Inferior parietal cortex (tissue), 1 donor: ENCODE results near the gene ABHD2.
"Not testable (repeated sequence)": the region's sequence is repeated elsewhere in the genome, so short reads cannot be mapped to it uniquely, and the experiment has no call there.

Experiments
- DNase-seq: peaks from one replicate; pipeline ENCODE4 v3.0.0-alpha.2; 2016; ENCODE audit errors: extremely low spot score

ABHD2 gene, protein sequence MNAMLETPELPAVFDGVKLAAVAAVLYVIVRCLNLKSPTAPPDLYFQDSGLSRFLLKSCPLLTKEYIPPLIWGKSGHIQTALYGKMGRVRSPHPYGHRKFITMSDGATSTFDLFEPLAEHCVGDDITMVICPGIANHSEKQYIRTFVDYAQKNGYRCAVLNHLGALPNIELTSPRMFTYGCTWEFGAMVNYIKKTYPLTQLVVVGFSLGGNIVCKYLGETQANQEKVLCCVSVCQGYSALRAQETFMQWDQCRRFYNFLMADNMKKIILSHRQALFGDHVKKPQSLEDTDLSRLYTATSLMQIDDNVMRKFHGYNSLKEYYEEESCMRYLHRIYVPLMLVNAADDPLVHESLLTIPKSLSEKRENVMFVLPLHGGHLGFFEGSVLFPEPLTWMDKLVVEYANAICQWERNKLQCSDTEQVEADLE

DNA sequence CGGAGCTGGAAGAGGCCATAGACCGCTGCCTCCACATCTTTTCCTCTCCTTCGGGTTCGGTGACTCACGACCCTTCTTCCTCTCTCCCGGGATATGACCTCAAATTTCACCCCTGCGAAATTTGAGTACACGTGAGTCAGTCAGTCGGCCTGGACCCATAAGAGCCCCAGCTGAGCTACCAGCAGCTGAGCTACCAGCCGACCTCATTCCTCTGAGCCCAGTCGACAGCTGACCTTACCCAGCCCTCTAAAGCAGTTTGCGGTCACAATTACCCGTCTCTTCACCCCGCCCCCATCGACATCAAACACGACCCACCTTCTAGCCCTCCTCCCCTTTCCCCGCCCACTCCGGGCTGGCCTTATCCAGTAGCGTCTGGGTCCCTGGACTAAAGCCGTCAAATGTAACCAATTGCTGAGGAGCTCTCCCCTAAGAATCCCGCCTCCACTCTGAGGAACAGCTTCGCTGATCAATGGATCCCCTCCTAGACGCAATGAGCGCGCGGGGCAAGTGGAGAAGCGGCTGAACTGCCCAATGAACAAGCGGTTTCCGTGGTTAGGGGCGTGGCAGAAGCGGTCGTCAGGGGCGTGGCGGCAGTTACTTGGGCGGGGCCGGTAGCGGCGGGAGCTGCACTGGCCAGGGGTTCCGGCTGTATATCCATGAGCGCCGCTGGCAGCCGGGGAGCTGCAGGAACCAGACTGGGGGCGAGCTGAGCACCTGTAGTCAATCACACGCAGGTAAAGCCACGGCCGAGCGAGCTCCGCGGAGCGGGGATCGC, at the start of gene ABHD2:
Gene ABHD2 (plus strand): TSS at position 627 of the 775 bp plus-strand sequence. CDS start 27,872 bp downstream, outside the sequence.
- peak; percentile 100 for DNase-seq

DNA sequence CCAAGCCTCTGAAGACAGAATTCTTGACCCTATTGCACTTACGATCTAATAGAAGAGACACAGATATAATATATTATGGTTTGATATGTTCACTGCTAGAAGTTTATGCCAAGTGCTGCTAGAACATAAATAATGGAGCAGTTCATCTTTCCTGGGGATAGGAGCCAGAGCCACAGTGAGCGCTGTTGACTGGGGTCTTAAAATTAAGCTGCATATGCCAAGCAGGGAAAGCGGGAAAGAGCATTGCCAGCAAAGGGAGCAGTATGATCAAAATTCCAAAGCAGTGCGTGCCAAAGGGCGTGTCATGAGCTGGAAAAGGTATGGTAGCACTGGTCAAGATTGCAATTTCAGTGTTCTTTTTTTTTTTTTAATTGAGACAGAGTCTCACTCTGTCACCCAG, 49.1 kb upstream of the ABHD2 start:
- no peak for DNase-seq

DNA sequence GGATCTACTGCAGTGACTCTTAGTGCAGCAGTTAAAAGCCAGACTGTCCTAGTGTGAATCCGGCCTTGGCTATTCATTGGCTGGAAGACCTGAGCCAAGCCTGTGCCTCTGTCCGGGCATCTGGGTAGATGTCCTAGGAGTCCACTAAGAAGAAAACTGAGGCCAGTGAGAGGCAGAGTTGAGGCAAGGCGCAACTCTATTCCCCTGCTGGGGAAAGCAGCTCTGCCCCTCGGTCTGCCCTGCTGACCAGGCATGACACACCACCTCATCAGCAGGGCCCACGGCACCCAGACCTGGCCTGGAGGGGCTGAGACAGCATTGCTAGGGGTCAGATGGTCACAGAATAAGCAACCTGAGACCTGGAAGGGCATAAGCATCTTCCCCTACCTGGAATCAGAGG, 46.7 kb upstream of the ABHD2 start:
- no peak for DNase-seq

DNA sequence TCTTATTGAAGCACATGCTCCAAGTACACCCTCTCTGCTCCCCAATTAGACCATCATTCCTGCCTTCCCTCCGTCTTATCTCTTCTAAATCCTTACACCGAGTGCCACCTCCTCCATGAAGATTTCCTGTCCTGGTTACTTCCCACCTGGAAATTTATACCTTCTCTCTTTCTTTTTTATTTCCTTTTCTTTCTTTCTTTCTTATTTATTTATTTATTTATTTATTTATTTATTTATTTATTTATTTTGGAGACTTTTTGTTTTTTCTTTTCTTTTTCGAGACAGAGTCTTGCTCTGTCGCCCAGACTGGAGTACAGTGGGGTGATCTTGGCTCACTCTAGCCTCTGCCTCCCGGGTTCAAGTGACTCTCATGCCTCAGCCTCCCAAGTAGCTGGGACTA, 45.9 kb upstream of the ABHD2 start:
- no peak for DNase-seq

DNA sequence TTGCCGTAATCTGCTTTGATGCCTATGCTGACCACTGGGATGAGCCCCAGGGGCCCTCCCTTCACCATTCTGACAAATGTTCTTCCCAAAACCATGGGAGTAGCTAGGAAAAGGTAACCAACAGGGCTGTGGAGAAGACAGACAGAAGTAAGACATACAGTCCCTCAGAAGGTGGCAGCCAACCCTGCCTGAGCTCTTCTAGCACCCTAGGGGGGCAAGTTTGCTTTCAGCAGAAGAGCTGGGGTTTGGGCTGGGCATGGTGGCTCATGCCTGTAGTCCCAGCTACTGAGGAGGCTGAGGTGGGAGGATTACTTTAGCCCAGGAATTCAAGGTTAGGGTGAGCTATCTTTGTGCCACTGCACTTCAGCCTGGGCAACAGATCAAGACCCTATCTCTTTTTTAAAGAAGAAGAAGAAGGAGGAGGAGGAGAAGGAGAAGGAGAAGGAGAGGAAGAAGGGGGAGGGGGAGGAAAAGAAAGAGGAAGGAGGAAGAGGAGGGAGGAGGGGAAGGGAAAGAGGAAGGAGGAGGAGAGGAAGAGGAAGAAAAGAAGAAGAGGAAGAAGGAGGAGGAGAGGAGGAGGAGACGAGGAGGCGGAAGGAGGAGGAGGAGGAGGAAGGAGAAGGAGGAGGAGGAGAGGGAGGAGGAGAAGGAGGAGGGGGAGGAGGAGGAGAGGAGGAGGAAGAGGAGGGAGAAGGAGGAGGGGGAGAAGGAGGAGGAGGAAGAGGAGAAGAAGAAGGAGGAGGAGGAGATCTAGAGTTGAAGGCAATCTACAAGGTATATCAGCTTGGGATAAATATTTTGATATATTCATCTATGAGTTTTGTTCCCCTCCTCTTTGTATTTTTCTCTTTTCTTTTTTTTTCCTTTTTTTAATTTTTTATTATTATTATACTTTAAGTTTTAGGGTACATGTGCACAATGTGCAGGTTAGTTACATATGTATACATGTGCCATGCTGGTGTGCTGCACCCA, 44.9 kb upstream of the ABHD2 start:
- DNase-seq = no peak

DNA sequence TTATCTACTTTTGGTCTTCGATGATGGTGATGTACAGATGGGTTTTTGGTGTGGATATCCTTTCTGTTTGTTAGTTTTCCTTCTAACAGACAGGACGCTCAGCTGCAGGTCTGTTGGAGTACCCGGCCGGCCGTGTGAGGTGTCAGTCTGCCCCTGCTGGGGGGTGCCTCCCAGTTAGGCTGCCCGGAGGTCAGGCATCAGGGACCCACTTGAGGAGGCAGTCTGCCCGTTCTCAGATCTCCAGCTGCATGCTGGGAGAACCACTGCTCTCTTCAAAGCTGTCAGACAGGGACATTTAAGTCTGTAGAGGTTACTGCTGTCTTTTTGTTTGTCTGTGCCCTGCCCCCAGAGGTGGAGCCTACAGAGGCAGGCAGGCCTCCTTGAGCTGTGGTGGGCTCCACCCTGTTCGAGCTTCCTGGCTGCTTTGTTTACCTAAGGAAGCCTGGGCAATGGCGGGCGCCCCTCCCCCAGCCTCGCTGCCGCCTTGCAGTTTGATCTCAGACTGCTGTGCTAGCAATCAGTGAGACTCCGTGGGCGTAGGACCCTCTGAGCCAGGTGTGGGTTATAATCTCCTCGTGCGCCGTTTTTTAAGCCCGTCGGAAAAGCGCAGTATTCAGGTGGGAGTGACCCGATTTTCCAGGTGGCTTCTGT, 39.1 kb upstream of the ABHD2 start:
- DNase-seq = not testable (repeated sequence)

DNA sequence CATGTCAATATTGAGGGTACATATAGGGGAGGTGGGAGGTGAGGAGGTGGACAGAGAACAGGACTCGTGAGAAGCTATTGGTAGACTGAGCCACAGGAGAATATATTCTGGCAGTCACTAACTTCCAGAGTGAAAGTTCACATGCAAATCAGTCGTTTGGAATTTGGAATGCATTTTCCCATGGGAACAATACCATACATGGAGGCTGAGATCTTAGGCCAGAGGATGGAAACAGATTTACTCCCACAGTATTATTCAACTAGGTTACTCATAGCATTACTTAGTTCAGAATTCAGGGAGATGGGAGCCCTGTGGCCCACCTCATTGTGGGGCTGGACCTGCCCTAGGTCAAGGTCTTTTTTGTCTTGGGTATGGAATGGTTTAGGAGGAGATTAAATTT, 36.4 kb upstream of the ABHD2 start:
- no peak for DNase-seq

DNA sequence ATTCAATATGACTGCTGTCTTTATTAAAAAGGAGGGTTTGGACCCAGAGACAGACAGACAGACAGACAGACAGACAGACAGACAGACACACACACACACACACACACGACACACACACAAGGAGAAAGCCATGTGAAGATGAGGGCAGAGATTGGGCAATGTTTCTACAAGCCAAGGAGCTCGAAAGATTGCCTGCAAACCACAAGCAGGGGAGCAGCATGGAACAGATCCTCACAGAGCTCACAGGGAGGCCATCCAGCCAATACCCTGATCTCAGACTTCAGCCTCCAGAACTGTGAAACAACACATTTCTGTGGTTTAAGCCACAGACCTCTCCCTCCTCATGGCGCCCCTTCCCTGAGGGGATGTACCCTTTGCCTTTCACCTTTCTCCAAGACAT, 35.8 kb upstream of the ABHD2 start:
- no peak for DNase-seq

DNA sequence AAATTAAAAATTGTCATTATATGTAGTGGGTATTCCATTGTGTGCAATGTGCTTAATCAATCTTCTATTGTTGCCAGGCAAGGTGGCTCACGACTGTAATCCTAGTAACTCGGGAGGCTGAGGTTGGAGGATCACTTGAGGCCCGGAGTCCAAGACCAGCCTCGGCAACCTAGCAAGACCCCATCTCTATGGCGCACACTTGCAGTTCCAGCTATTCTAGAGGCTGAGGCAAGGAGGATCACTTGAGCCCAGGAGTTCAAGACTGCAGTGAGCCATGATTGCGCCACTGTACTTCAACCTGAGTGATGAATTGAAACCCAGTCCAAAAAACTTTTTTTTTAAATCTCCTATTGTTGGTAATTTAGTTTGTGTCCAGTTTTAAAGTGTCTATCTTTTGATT, 33.4 kb upstream of the ABHD2 start:
- no peak for DNase-seq

DNA sequence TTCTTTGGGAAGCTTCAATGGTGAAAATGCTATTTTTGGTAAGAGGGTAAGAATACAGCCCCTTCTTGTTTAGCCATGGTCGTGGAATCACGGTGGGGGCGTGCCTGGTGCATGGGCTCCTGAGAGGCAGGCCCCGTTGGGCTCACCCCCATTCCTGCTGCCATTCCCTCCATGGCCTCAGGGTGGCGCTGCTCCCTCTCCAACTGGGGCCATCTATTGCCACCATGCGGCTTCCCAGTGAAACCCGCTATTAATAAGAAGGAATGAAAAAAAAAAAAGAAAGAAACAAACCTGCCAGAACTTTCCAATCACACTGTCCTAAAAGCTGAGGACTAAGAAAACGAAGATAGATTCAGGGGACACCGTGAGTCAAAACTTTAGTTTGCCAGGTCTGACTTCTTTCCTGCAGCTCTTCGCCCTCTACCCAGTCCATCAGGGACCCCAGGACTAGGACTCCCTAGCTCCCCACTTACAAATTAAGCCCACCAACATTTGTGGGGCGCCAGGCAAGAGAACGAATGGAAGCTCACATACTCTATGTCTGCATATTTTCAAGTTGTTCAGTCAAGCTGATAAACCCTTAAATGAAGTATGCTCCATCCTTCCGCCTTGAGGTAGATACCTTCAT, 30.6 kb upstream of the ABHD2 start:
- DNase-seq = peak; percentile 91

DNA sequence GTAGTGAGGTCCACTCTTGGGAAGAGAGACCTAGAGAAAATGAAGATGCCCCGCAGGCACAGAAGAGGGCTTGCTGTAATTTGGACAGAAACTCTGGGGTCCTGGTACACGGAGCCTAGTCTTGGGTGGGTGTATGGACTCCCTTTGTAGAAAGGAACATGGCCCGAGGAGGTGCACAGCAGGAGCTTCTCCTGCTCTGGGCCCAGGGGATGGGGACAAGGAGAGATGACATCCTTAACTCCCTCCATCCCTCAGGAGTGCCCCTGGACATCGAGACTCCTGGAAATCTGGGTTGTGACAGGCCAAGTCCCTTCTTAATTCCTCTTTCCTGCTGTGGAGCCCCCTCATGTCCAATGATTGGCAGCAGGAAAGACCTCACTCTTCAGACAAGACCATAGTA, 29.9 kb upstream of the ABHD2 start:
- no peak for DNase-seq

DNA sequence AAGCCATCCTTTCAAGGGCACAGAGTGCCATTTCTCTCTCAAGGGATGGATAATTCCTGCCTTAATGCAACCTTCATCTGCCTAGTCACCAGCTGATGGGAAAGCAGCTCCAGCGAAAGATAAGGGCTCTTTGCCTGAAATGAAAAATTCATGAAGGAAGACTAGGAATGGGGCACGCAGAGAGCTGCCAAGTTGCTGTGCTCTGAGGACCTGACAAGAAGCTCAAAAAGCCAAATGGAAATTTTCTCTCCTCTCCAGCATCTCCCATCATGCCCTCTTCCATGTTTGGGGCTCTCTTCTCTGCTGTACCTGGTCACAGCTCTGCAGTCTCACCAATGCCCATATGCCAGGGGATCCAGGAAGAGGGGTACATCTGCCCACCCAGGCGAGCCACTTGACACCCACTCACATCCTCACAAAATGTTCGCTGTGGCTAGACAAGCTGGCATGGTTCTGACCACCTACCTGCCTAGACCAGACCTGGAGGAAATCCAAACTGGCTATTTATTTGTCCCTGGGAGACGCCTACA, 29.3 kb upstream of the ABHD2 start:
- DNase-seq = no peak

DNA sequence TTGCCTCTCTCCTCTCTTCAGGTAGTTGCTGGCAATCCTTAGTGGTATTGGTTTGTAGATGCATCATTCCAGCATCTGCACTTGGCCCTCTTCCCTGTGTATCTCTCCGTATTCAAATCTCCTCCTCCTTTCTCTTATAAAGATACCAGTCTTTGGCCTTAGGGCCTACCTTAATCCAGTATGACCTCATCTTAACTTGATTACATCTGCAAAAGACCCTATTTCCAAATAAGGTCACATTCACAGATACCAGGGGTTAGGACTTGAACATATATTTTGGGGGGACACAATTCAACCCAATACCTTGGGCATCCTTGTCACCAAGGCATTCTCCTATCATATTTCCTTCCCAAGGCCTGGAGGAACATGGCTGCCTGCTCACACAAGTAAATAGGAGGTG, 22.0 kb upstream of the ABHD2 start:
- DNase-seq = no peak

DNA sequence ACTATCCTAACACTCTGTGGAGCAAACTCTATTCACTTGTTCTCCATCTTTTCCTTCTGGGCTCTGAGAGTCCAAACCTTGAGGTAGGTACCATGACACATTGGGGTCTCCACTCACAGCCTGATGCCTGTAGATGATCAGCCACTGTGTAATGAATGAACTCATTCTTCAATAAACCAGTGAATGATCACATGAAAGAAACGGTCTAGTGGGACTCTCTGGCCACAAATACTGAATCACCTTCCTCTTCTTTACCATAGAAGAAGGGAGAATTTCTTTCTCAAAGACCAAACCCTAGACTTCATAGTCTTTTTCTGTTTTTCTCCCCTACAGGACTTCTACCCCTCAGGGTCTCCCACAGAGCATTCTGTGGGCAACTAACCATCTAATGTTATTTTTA, 20.5 kb upstream of the ABHD2 start:
- DNase-seq = no peak

DNA sequence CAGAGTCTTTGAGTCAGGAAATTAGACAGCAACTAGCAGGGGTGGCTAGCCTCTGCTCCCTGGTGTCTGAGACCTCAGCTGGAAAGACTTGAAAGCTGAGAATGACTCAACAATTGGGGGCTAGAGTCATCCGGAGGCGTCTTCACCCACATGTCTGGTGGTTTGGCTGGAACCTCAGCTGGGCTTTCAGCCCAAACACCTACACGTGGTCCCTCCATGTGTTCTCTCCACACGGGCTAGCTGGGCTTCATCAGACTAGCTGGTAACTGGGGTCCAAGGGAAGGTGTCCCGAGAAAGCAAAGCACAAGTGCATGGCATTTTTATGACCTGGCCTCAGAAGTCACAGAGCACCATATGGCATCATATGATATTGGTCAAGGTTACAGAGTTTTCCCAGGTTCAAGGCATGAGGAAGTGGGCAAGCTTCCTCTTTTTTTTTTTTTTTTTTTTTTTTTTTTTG, 19.9 kb upstream of the ABHD2 start:
- no peak for DNase-seq

DNA sequence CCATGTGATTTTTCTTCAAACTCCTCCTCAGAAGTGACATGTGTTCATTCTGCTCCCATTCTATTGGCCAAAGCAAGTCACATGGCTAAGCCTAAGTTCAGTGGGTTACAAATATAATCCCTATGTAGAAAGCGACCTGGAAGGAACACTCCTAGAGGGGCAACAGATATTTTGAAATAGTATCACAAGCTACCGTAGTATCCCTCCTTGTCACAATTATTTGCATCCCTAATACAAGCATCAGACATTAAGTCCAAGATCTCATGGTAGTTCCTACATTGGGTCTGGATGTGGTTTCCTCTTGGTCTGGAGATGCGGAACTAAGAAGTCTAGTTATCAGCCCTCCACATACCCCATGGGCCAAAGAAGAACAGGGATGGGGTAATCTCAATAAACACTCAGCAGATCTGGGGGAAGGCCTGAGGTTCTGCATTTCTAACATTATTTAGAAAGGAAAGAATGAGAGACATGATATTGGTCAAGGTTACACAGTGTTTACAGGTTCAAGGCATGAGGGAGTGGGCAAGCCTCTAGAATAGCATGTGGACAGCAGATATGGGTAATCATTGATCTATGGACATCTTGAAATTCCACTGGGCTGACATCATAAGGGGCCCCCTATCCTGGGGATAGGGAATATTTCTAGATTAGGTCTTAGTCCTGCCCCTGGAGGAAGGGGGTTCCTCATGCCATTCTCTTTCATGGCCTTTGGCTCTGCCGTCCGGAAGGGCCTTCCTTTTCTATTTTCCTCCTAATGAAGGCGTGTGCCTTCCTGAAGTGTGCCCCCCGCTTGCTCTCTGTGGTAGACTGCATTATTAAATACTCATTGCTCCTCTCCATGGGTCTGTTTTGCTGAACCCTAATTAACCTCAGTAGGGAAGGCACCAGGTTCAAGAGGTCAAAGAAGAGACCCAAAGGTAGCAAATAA, 17.8 kb upstream of the ABHD2 start:
- DNase-seq = no peak

DNA sequence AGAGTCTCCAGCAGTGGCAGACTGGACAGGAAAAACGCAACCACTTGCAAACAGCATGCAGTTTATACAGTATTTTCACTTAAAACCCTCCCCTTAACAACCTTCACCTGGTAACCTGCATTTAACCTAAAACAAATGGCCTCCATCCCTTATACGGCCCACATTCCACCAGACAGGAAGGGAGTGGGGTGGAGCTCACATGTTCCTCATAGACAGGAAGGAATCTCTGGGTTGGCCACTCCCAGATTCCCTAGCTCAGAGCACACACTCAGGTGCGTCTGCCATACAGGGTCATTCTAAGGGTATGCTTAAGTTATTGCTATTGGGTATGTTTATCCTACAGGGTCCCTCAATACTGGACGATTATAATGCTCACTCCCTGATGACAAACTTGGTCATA, 16.8 kb upstream of the ABHD2 start:
- DNase-seq = no peak

DNA sequence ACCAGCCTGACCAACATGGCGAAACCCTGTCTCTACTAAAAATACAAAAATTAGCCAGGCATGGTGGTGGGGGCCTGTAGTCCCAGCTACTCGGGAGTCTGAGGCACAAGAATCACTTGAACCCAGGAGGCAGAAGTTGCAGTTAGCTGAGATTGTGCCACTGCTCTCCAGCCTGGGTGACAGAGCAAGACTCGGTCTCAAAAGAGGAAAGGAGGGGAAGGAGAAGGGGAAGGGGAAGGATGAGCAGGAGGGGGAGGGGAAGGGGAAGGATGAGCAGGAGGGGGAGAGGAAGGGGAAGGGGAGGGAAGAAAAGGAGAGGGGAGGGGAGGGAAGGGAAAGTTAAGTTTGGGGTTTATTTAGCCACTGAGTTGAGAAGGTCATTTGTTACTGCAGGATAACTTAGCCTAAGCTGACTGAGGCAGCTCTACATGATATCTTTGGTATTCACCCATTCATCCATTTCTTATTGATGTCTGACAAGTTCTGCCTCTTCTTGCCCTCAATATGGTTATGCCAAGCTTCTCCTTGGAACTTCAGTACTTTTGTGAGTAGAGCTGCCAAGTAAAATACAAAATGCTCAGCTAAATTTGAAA, 15.9 kb upstream of the ABHD2 start:
- no peak for DNase-seq

DNA sequence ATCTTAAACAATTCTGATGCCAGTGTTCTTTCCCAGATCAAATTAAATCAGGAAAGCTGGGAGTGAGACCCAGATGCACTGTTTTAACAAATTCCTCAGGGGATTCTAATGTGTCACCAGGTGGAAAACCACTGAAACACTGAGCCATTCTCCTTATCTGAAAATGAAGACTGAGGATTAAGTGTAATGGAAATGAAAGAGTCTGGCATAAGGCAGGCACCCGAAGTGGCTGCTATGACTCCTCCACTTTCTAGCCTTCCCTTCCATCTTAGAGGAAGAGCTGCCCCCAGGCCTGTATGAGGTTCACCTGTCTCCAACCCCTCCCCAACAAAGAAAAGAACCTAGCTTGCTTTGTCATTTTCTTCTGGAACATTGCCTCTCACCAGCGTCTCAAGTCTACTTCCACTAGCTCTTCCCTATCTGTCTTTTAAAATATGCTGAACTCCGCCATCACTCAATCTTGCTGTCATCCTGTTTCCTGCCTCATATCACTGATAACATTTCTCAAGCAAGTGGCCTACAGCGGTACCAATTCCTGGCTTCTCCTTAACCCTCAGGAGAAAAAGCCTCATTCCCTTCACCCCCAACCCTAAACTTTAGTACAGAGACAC, 13.7 kb upstream of the ABHD2 start:
- no peak for DNase-seq
